ENCODE data around the gene FARS2.
A peak's percentile ranks its signal among the peaks of the same experiment; 100 is the strongest.

Gene FARS2

DNA sequence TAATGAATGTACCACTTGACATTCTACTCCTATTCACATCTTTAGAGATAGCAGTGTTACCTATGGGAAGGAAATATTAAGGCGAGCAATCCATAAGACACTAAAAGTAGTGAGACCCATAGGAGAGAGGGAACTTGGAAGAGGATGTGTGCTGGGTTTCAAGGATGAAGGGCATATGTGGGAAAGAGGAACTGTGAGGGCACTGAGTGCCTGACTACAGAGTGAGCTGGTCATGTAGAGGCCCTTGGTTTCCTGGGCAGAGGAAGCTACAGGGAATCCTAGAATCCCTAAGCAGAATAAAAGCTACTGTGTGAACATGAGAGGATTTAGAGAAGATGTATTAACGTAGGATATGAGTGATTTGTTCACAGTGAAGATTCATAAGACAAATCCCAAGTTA, 262.8 kb downstream of the FARS2 start:
- Histone ChIP-seq H3K9ac (no peak overlapping the region), H3K4me3 (no peak overlapping the region), H3K27me3 (no peaks in the 10 kb centered on the region), H3K27ac (no peak overlapping the region), H4K20me1 (no peaks in the 10 kb centered on the region), H3K36me3 (no peaks in the 10 kb centered on the region), H3K4me2 (no peak overlapping the region), H3K9me3 (no peaks in the 10 kb centered on the region), H3K4me1 (peaks cover 2% of the 10 kb centered on the region; the same call in 1 of the 2 replicates)
- TF ChIP-seq Cebpa-rat (IDR thresholded peaks at IDR 0.05): no peak

DNA sequence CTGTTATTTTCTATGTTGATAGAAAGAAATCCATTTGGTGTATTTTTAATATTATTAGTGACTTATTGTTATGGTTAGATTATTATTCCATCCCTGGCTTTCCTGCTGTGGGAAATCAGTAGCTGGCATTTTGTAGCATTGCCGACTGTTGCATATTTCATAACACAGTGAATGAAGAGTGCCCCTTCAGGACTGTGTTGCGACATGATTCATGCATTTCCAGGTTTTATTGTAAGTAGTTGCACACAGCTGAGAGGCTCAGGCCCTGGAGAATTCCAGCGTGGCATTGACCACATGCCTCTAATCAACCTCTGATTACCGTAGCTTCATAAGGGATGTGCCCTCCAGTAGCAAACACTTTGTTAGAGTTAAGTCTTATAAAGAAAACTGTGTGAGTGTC, 263.9 kb downstream of the FARS2 start:
- no peaks in the 10 kb centered on the region for H3K9me3 ChIP-seq
- no peaks in the 10 kb centered on the region for H3K27me3 ChIP-seq
- H4K20me1 ChIP-seq: no peaks in the 10 kb centered on the region
- H3K9ac ChIP-seq: no peak overlapping the region
- no peak overlapping the region for H3K4me3 ChIP-seq
- no peaks in the 10 kb centered on the region for H3K4me1 ChIP-seq
- no peak overlapping the region for H3K27ac ChIP-seq
- no peak overlapping the region for H3K4me2 ChIP-seq
- TF ChIP-seq Cebpa-rat (IDR thresholded peaks at IDR 0.05): peak; percentile 63; the same call in 1 of the 2 replicates
- no peaks in the 10 kb centered on the region for H3K36me3 ChIP-seq

DNA sequence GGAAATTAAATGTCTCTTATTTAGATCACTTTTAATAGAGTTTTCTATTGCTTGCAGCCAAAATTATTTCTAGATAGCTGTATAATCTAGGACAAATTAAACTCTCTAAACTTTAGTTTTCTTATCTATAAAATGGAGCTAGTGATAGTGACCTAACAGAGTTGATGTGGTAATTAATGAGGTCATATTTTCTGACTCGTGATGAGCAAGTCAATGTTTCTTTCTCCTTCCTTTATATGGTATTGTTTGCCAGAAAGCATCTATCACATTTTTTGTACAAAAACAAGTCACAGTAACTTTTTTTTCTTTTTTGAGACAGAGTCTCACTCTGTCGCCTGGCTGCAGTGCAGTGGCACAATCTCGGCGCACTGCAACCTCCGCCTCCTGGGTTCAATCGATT, 267.7 kb downstream of the FARS2 start:
- no peak for TF ChIP-seq Cebpa-rat (IDR thresholded peaks at IDR 0.05)
- Histone ChIP-seq H3K9me3 (no peaks in the 10 kb centered on the region), H3K4me2 (no peak overlapping the region), H3K4me3 (no peak overlapping the region), H3K9ac (no peak overlapping the region), H3K27ac (no peak overlapping the region), H3K36me3 (no peaks in the 10 kb centered on the region), H3K27me3 (no peaks in the 10 kb centered on the region), H3K4me1 (peaks cover 4% of the 10 kb centered on the region; the same call in 1 of the 2 replicates), H4K20me1 (no peaks in the 10 kb centered on the region)

DNA sequence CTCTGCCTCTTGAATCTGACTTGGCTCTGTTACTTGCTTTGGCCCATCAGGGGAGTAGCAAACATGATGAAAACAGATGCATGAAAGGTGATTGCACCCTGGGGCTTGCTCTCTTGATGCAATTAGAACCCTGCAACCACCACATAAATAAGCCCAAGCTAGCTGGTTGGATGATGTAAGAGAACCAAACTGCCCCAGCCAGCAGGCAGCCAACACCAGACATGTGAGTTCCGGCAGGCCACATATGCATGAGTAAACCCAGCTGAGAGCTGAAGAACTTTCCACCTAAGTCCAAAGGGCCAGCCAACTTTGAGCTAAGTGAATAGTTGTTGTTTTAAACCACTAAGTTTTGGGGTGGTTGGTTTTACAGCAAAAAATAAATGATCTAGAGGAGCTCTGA, 268.4 kb downstream of the FARS2 start:
- no peak overlapping the region for H3K4me2 ChIP-seq
- H3K27me3 ChIP-seq: no peaks in the 10 kb centered on the region
- H3K4me1 ChIP-seq: peaks cover 4% of the 10 kb centered on the region; the same call in 1 of the 2 replicates
- H3K27ac ChIP-seq: no peak overlapping the region
- no peaks in the 10 kb centered on the region for H4K20me1 ChIP-seq
- H3K36me3 ChIP-seq: no peaks in the 10 kb centered on the region
- no peak overlapping the region for H3K9ac ChIP-seq
- TF ChIP-seq Cebpa-rat (IDR thresholded peaks at IDR 0.05): no peak
- no peaks in the 10 kb centered on the region for H3K9me3 ChIP-seq
- no peak overlapping the region for H3K4me3 ChIP-seq

DNA sequence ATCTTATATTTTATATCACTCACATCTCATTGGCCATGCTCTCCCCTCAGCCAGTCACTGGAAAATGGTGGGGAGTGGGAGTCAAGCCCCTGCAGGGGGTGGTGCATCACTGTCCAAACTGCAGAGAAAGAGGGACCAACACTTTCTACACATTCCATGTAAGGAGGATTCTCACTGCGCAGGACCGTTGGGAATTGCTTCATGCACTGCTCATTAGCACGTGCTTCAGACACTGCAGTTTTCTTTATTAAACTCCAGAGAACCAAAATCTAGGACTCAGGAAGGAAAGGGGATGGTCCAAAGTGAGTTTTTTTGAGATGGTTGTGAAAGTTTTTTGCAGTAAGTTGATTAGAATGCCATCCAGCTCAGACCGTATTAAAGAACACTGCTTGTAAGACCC, 269.8 kb downstream of the FARS2 start:
- no peak for TF ChIP-seq Cebpa-rat (IDR thresholded peaks at IDR 0.05)
- H3K9ac ChIP-seq: no peak overlapping the region
- no peaks in the 10 kb centered on the region for H4K20me1 ChIP-seq
- H3K4me3 ChIP-seq: no peak overlapping the region
- peaks cover 4% of the 10 kb centered on the region; the same call in 1 of the 2 replicates for H3K4me1 ChIP-seq
- no peaks in the 10 kb centered on the region for H3K27me3 ChIP-seq
- H3K27ac ChIP-seq: no peak overlapping the region
- no peaks in the 10 kb centered on the region for H3K36me3 ChIP-seq
- no peaks in the 10 kb centered on the region for H3K9me3 ChIP-seq
- no peak overlapping the region for H3K4me2 ChIP-seq

DNA sequence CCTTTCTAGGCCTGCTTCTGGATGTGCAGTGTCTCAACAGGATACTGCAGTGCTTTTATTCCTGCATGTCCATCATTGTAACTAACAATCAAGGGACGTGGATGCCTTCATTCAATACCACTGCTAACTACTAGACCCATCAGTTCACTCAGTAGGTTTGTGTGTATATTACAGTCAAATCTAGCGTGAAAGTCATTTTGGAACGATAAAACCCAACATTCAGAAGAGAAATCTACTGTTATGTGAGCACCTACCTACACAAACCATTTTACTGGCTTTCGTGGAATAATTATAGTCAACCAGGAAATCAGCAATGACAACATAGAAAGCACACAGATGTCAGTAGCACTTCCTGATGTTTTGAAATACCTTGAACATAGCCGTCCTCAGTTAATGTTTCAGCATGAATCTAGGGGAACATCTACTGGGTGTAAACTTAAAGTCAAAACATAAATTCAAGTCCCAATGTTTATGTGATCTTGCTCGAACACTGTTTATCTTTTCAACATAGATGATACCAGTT, 270.6 kb downstream of the FARS2 start:
- no peaks in the 10 kb centered on the region for H3K27me3 ChIP-seq
- no peaks in the 10 kb centered on the region for H3K36me3 ChIP-seq
- peaks cover 4% of the 10 kb centered on the region; the same call in 1 of the 2 replicates for H3K4me1 ChIP-seq
- no peak overlapping the region for H3K4me2 ChIP-seq
- TF ChIP-seq Cebpa-rat (IDR thresholded peaks at IDR 0.05): no peak
- H3K27ac ChIP-seq: no peak overlapping the region
- no peak overlapping the region for H3K9ac ChIP-seq
- no peak overlapping the region for H3K4me3 ChIP-seq
- no peaks in the 10 kb centered on the region for H4K20me1 ChIP-seq
- no peaks in the 10 kb centered on the region for H3K9me3 ChIP-seq

DNA sequence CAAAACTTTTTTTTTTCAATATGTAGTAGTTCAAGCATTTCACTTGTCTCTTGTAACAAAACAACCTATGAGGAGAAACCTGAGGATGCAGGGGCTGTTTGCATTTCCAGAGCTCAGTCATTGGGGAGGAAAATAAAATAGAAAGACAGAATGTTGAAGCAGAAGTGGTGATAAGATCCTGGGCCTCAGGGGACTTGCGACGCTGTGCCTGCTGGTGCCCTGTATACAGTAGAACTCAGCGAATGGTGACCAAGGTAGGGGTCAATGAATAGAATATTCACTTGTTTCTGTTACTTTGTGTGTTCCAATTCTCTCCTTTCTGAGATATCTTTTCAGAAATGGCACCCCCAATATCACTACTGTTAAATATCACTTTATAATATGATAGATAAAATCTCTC, 271.6 kb downstream of the FARS2 start:
- Histone ChIP-seq H3K9ac (no peak overlapping the region), H4K20me1 (no peaks in the 10 kb centered on the region), H3K4me1 (peaks cover 4% of the 10 kb centered on the region; the same call in 1 of the 2 replicates), H3K4me2 (no peak overlapping the region), H3K36me3 (no peaks in the 10 kb centered on the region), H3K4me3 (no peak overlapping the region), H3K27ac (no peak overlapping the region), H3K27me3 (no peaks in the 10 kb centered on the region), H3K9me3 (no peaks in the 10 kb centered on the region)
- TF ChIP-seq Cebpa-rat (IDR thresholded peaks at IDR 0.05): no peak

DNA sequence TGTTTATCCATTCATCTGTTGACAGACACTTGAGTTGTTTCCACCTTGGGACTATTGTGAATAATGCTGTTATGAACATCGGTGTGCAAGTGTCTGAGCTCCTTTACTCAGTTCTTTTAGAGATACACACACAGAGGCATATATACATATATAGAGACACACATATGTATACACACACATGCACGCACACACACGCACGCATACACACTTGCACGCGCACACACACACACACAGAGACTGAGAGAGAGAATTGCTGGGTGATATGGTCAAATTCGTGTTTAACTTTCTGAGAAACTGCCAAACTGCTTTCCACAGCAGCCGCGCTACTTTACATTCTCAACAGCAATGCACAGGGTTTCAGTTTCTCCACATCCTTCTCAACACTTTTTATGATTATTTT, 273.3 kb downstream of the FARS2 start:
- Histone ChIP-seq H3K27ac (no peak overlapping the region), H3K4me3 (no peak overlapping the region), H3K9ac (no peak overlapping the region), H3K4me1 (peaks cover 4% of the 10 kb centered on the region; the same call in 1 of the 2 replicates), H3K4me2 (no peak overlapping the region), H3K9me3 (no peaks in the 10 kb centered on the region), H3K27me3 (no peaks in the 10 kb centered on the region), H3K36me3 (no peaks in the 10 kb centered on the region), H4K20me1 (no peaks in the 10 kb centered on the region)
- TF ChIP-seq Cebpa-rat (IDR thresholded peaks at IDR 0.05): no peak

DNA sequence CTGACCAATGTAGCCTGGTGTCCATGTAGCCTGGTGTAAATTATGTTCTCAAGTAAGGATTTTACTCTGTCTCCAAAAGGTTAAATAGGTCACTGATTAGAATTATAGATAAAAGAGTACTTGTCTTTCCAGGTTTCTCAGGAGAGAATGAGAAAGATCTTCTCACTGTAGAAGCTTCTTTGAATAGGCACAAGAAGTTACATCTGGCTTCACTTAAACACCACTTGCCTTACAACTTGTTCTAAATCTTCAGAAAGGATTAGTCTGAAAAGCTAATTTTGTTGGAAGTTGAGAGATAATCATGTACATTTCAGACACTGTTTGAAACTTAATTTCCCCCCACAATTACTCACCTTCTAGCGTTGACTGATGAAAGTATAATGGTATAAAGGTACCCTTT, 275.3 kb downstream of the FARS2 start:
- no peak overlapping the region for H3K9ac ChIP-seq
- no peaks in the 10 kb centered on the region for H3K36me3 ChIP-seq
- no peak overlapping the region for H3K27ac ChIP-seq
- no peaks in the 10 kb centered on the region for H3K27me3 ChIP-seq
- TF ChIP-seq Cebpa-rat (IDR thresholded peaks at IDR 0.05): no peak
- H3K4me3 ChIP-seq: no peak overlapping the region
- H4K20me1 ChIP-seq: no peaks in the 10 kb centered on the region
- no peak overlapping the region for H3K4me2 ChIP-seq
- no peaks in the 10 kb centered on the region for H3K9me3 ChIP-seq
- peaks cover 4% of the 10 kb centered on the region; the same call in 1 of the 2 replicates for H3K4me1 ChIP-seq

DNA sequence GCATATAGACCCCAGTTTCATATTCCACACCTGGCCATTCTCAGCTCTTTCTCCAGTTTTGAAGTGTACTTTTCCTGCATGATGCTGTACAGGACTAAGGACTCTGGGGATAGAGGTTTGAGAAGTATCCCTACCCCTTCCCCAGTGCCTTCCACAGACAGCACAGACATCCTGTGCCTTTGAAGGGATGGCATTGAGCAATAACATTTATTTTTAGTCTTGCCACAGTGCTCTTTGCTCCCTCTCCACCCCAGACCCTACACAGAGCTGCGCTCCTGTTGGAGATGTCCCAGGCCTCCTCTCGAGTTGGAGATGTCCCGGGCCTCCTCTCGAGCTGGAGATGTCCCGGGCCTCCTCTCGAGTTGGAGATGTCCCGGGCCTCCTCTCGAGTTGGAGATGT, 275.8 kb downstream of the FARS2 start:
- no peak overlapping the region for H3K4me2 ChIP-seq
- H3K9ac ChIP-seq: no peak overlapping the region
- no peak for TF ChIP-seq Cebpa-rat (IDR thresholded peaks at IDR 0.05)
- H3K4me1 ChIP-seq: peaks cover 4% of the 10 kb centered on the region; the same call in 1 of the 2 replicates
- H3K4me3 ChIP-seq: no peak overlapping the region
- H4K20me1 ChIP-seq: no peaks in the 10 kb centered on the region
- no peaks in the 10 kb centered on the region for H3K9me3 ChIP-seq
- no peak overlapping the region for H3K27ac ChIP-seq
- no peaks in the 10 kb centered on the region for H3K27me3 ChIP-seq
- H3K36me3 ChIP-seq: no peaks in the 10 kb centered on the region

DNA sequence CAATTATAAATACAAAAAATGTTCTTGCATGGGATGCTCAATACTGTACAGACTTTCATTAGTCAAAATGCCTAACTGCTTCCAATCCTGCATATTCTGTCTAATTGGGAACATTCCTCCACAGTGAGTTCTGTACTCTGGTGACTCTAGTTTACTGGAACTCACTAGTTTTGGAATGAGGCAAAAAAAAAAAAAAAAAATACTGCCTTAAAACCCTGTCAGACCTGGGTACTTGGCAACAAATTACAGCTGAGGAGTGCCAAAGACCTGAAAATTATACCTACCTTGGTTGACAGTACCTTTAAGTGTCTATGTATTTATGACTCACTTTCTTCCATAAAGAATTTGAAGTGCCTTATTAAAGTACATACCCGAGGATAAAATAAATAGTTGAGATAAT, 276.7 kb downstream of the FARS2 start:
- no peaks in the 10 kb centered on the region for H3K9me3 ChIP-seq
- no peak overlapping the region for H3K4me2 ChIP-seq
- H3K27me3 ChIP-seq: no peaks in the 10 kb centered on the region
- H3K36me3 ChIP-seq: no peaks in the 10 kb centered on the region
- H4K20me1 ChIP-seq: no peaks in the 10 kb centered on the region
- no peak overlapping the region for H3K9ac ChIP-seq
- H3K4me1 ChIP-seq: peaks cover under 1% of the 10 kb centered on the region; the same call in 1 of the 2 replicates
- TF ChIP-seq Cebpa-rat (IDR thresholded peaks at IDR 0.05): no peak
- no peak overlapping the region for H3K27ac ChIP-seq
- no peak overlapping the region for H3K4me3 ChIP-seq

All from BLaER1 (cell line).